Astrocyte of the spinal cord (primary cell): ENCODE results near the gene RALGAPA1.
A peak's percentile ranks its signal among the peaks of the same experiment; 100 is the strongest.
"Not testable (repeated sequence)": the region's sequence is repeated elsewhere in the genome, so short reads cannot be mapped to it uniquely, and the experiment has no call there.

ENCODE experiments used
- DNase-seq: peaks from one replicate; pipeline ENCODE4 v3.0.0; 2011; ENCODE audit warnings: low read depth, low spot score
- H3K4me3 ChIP-seq: 2 replicates; pipeline ENCODE4 v1.5.1; 2011; ENCODE audit warnings: low read depth, mild to moderate bottlenecking, low read length, moderate library complexity
- in situ Hi-C: cut with HindIII; loops from 2 replicates; pipeline ENCODE4 v1.10.0; 2017; ENCODE audit warnings: low sequenced_read_pairs
- TF ChIP-seq, protein P1 (sequence below): IDR thresholded peaks from 2 replicates; pipeline ENCODE4 v1.5.1; 2012; ENCODE audit warnings: low read depth, mild to moderate bottlenecking, low read length, inconsistent platforms

Gene RALGAPA1

DNA sequence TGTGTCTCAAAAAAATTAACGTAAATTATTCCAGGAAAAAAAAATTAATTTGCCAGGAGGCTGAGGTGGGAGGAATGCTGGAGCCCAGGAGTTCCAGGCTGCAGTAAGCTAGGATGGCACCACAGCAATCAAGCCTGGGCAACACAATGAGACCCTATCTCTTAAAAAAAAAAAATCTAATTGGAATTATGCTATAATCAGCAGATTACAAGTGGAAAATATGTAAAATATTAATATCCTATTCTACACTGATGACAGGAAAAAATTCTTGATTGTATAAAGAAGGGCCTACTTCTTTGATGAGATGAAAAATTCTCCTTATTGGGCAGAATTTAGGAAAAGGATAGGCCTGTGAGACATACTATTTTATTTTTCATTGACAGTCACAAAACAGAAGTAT is 114.0 kb downstream of the RALGAPA1 start:
- no peak overlapping the region for H3K4me3 ChIP-seq
- DNase-seq, result no peak
- TF ChIP-seq, protein P1, sequence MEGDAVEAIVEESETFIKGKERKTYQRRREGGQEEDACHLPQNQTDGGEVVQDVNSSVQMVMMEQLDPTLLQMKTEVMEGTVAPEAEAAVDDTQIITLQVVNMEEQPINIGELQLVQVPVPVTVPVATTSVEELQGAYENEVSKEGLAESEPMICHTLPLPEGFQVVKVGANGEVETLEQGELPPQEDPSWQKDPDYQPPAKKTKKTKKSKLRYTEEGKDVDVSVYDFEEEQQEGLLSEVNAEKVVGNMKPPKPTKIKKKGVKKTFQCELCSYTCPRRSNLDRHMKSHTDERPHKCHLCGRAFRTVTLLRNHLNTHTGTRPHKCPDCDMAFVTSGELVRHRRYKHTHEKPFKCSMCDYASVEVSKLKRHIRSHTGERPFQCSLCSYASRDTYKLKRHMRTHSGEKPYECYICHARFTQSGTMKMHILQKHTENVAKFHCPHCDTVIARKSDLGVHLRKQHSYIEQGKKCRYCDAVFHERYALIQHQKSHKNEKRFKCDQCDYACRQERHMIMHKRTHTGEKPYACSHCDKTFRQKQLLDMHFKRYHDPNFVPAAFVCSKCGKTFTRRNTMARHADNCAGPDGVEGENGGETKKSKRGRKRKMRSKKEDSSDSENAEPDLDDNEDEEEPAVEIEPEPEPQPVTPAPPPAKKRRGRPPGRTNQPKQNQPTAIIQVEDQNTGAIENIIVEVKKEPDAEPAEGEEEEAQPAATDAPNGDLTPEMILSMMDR, result no peak
- in situ Hi-C loops, result no loop called here

DNA sequence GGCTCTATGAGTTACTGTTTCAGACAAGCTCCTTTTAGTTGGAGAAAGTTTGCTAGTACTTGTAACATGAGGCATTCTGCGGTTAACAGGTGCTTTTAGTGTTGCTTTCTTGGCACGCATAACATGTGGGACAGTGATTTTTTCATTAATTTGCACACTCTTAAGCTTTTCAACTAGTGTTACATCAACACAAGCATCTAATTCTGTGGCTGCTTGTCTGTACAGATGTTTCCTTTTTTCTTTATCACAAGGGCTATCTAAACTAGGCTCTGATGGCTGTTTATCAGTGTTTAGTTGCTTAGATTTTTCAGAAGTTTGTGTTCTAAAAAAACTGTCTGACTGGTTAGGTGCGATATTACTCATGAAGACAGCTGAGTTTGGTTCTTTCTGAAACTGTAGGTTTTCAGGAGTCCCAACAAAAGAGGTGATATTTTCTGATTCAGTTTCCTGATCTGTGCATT is 120.1 kb downstream of the RALGAPA1 start:
- TF ChIP-seq, protein P1, result no peak
- no peak for DNase-seq
- H3K4me3 ChIP-seq, result no peak overlapping the region
- in situ Hi-C loops, result no loop called here

DNA sequence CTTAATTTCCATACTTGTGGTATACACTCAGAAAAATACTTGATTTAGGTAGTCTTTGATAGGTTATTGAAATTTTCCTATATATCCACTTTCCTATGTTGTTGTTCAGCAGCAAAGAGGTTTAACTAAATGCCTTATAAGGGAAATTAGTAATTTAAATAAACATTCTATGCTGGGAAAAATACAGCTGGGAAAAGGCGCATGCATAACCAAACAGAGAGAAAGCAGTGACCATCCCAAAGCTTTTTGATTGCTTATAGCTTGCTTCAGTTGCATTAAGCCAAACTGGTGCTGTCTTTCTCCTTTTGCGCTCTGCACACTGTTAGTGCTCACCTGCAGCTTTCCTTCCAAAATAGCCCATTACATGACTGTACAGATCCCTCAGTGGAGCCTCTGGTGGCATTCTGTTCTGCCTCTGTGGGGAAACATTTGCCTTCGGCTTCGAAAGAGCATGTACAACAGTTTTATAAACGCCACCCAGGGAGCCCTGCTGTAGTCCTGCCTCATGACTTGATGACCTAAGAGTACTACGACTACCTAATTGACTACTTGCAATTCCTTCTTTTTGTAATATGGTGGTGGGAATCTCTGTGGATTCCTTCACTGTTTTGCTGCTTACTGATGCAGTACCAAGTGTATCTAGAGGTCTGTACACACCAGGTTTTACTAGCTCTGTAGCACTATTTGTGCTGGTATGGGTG is 120.8 kb downstream of the RALGAPA1 start:
- H3K4me3 ChIP-seq, result no peak overlapping the region
- in situ Hi-C loops, result no loop called here
- DNase-seq, result no peak
- TF ChIP-seq, protein P1, result no peak

DNA sequence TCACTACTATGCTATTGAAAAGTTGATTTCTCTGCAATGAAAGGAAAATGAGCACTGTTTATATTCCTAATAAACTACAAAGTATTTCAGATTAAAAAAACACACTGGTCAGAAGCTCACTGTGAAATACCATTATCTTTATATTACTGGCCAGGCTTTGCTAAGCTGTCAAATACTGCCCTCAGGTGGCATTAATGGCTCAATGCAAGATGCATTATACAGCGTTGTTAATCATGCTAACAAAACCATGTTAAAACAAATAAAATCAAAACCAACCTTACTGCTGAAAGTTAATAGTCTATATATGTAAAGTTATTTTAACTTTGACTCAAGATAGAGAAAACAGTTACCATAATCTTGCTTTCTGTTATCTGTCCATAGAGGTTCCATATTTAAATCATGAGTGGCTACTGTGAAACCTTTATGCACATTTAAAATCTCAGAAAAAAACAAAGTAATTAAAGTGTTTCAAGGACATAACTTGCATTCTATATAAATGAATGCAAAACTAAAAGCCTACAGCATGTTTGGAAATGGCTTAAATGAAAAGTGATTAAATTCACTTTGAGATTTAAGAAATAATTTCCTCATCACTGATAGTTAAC is 121.7 kb downstream of the RALGAPA1 start:
- H3K4me3 ChIP-seq, result no peak overlapping the region
- in situ Hi-C loops, result no loop called here
- DNase-seq, result peak; percentile 65
- TF ChIP-seq, protein P1, result peak; percentile 78

DNA sequence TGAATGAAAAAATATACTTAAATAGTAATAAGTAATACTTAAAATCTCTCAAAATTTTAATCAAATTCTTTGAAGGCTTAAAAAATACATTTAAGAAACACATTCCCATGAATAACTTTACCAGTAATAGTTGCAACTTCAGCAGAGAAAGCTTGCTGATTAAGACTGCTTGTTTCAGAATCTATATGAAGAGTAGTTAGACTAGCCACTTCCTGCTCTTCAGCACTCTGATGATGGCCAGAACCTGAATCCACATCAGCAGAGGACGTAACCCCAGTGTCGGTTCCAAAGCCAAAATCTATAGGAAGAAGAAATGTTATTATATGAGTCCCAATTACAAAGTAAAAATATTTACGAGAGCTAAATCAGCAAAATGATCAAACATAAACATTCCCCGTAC is 125.4 kb downstream of the RALGAPA1 start:
- in situ Hi-C loops, DNase-seq, H3K4me3 ChIP-seq: not testable (repeated sequence)

DNA sequence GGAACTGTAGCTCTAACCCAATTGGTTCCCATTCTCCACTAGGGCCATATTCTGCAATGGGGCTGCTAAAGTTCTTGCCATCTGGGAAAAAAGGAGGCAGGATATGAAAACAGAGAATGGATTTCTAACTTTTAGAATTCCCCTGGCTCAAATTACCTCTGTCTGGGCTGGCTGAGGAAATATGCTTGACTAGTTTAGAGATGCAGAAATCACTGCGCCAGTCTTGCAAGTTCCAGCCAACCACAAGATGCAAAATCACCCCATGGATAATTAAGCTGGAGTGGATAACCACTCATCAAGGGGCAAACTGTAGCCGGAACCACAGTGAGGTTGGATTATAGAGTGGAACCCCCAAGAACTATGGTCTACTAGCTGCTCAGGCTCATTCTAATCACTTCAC is 126.3 kb downstream of the RALGAPA1 start:
- no peak overlapping the region for H3K4me3 ChIP-seq
- TF ChIP-seq, protein P1, result no peak
- DNase-seq, result peak; percentile 8
- in situ Hi-C loops, result no loop called here

DNA sequence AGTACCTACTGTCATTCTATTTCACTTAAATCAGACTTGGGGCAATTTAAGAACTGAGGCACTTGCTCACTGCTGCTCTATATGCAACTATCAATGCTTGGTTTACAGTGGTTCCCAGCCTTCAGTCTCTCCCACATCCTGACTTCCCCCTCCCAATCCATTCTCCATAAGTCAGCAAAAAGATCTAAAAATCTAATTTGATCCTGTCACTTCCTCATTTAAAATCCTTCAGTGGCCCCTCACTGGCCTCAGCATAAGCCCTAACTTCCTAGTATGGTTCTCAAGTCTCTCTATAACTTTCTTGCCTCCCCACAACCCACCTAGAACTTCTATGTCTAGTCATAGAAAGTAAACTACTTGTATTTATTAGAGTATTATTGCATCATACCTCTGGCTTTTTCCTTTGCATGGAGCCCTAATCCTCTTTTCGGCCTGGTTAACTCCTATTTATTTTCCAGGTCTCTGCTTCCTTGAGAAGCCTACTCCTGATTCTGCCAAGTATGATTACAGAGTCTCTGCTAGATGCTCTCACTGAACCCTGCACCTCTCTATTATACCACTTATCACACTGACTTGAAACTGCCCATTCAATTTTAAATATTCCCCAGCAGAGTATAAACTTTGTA is 130.6 kb downstream of the RALGAPA1 start:
- in situ Hi-C loops, result no loop called here
- H3K4me3 ChIP-seq, result no peak overlapping the region
- no peak for DNase-seq
- TF ChIP-seq, protein P1, result no peak
